Stimulated activated naive CD8-positive, alpha-beta T cell treated with anti-CD3 and anti-CD28 coated beads, Interleukin-15, Interleukin-2, amounts not matched to agents 100 U/mL and 50 U/mL, for 24 hours (primary cell): Measurements from ENCODE around the gene TIGD2.

Experiments used
- ATAC-seq: fragments of 150-1000 bp; cut with Tn5 transposase; one replicate; pipeline ENCODE4 v1.10.0; 2021
- DNase-seq: peaks from one replicate; pipeline ENCODE4 v3.0.0; 2021

TIGD2 gene

DNA sequence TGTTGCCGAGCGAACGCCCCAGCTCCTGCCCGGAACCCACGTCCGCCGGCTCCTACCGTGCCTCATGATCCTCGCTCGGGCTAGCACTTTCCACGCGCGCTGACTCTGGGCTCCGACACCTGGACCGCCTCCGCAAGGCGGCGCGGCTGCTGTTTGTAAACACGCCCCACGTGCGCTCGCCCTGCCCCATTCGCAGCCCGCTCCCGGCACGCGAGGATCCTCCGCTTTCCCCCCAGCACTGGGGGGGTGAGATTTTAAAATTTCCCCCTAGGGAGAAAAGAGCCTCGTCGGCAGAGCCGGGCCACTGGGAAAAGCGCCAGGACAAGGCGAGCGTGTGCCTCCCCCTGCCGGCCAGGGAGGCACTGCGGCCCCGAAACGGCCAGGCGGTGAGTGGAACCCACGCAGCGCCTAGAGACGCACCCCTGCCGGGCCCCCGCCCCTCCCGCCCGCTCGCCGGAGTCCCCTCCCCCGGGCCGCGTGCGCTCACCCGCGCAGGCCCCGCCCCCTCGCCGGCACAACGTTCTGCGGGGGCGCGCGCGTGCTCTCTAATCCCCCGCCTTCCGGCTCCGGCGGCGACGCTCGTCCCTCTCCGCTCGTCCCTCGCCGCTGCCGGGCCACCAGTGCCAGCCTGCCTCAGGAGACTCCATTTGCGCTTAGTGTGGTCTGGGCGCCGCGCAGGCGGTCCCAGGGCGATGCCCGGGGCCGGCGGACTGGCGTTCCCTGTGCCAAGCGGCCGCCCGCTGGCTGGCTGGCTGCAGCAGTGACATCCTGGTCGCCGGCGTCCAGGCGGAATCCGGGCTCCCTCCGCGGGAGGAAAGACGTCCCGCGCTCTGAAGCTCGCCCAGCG is at the start of gene TIGD2:
TSS of gene TIGD2 (plus strand) at position 548 of the 847 bp plus-strand sequence. CDS start 1,442 bp downstream, outside the sequence.
- ATAC-seq (peak; percentile 94), DNase-seq (peak; percentile 89)

DNA sequence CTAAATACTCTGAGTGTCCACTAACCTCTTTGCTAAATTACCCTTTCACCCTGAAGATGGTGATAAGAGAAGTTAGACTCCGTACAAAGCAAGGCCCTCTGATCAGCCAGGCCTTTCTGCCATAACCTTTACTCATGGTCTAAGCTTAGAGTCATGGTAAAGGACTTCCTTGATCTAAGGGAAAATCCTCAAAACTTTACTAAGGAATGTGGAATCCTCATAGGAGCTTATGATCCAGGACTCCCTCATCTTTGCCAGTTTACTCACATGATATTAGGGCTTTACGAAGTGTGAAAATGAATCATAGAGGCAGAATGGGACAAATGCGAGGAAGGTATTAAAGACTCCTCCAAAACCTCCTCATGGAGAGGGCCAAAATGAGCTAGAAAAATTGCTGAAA is 46.5 kb upstream of the TIGD2 start:
- DNase-seq, result no peak
- ATAC-seq, result no peak

DNA sequence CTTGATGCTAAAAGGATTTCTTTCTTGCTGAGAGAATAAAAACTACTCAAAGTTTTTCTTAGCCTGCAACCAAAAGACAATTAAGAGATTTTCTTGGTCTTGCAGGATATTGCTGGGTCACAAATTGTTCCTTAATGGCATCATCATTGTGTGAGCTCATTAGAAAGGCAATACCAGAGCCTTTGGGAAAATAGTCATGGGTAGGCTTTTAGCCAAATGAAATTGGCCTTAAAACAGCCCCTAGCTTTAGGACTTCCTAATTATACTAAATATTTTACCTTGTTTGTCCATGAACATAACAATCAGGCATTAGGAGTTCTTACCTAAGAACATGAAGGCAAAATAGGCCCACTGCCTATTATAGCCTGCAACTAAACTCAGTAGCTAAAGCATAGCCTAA is 43.9 kb upstream of the TIGD2 start:
- no peak for ATAC-seq
- no peak for DNase-seq

DNA sequence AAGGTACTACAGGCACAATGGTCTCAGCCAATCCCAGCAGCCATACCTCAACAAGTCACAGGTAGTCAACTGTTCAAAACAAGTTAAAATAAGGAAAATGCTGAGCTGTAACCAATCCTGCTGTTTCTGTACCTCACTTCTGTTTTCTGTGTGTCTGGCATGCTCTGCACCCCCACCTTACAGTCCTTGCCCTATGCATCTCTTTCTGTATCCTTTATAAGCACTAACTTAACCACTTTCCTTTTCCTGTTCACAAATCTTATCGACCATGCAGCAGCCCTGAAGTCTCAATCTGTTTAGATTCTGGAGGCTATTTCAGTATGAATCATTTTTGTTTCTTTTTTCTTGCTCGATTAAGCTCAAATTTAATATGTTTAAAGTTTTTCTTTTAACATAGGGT is 41.9 kb upstream of the TIGD2 start:
- DNase-seq, result no peak
- ATAC-seq, result no peak

DNA sequence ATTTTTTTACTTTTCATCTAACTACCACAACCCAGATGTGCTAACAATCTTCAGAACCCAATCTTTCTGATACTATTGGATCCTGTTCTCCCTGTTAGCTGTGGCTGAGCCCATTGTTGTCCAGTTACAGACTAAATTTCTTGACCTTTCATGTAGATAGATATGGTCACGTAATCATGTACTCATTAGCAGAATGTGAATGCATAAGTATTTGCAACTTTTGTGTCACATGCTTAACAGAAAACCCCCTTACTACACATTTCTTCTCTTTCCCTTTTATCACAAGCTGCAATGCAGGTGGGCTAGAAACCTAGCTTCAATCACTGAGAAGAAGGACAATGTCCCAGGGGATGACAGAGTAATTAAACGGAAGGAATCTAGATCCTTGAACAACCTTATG is 41.3 kb upstream of the TIGD2 start:
- DNase-seq, result no peak

DNA sequence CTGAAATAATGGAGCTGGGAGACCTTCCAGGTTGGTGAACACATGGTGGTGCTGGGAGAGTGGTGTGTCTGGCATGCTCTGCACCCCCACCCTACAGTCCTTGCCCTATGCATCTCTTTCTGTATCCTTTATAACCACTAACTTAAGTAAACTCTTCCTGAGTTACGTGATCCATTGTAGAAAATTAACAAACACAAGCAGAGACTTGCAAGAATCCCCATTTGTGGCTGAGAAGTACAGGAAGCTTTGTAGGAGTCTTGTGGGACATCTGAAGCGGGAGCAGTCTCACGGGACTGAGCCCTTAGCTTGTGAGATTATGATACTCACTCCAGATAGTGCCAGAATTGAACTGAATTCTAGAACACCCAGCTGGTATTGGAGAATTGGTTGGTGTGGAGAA is 40.0 kb upstream of the TIGD2 start:
- DNase-seq, result no peak
- no peak for ATAC-seq

More for the DNA sequence above, 41.3 kb upstream of the TIGD2 start:
- ATAC-seq, result no peak

DNA sequence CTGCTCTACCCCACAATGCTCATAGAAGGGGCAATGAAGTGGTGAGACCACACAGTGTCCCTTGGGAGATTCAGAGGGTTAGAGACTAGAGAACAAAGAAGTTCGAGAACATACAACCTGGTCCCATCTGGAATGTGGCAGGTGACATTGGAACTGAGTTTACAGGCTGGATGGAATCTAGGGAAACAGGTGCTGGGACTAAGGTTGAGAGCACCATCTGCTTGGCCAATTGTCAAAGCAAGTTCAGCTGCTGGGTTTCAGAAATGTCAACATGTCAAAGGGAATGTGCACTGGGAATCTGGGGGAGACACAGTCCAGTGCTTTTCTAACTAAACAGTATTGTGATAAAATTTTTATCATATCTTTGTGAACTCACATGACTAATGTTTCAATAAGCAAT is 38.4 kb upstream of the TIGD2 start:
- DNase-seq (no peak), ATAC-seq (no peak)

DNA sequence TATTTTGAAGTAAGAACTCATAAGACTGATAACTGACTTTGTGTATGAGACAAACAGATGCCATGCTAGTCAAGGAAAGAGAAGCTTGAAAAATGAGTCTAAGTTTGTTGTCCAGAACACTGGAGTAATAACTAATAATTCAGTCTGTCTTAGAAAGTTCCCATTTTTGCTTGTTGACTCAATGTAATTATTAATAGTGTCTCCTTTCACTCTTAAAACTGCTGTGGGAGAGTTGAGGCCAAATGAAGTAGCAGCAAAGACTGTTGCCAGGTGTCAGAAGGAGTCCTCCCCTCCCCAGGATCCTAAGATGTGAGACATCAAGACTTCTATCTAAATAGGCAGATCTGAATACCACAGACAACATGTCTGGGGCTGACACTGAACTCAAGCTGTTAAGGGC is 33.6 kb upstream of the TIGD2 start:
- DNase-seq, result no peak
- ATAC-seq, result no peak

DNA sequence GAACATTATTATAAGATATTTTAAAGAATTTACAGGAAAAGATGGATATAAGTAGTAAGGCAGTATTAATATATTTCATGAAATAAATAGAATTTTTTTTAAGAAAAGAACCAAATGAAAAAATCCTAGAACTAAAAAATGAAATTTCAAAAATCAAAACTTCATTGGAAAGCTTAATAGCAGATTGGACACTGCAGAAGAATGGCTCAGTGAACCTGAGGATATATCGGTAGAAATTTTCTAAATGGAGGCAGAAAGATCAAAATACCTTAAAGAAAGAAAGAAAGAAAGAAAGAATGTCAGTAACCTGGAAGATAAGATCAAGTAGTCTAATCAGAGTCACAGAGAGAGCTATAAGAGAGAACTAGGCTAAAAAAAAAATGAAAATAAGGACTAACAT is 33.0 kb upstream of the TIGD2 start:
- DNase-seq, result no peak

DNA sequence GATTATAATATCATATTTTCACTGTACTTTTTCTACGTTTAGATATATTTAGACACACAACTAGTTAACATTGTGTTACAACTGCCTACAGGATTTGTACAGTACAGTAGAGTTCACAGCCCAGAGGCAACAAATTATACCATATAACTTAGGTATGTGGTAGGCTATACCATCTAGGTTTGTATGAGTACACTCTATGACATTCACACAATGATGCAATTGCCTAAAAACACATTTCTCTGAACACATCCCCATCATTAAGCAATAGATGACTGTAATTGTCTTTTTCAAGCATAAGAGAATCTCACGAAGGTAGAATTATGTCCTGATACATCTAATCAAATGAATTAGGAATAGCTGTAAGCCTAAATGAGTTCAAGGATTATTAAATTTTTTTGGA is 12.3 kb upstream of the TIGD2 start:
- ATAC-seq, result no peak
- DNase-seq, result no peak

More for the DNA sequence above, 33.0 kb upstream of the TIGD2 start:
- no peak for ATAC-seq

DNA sequence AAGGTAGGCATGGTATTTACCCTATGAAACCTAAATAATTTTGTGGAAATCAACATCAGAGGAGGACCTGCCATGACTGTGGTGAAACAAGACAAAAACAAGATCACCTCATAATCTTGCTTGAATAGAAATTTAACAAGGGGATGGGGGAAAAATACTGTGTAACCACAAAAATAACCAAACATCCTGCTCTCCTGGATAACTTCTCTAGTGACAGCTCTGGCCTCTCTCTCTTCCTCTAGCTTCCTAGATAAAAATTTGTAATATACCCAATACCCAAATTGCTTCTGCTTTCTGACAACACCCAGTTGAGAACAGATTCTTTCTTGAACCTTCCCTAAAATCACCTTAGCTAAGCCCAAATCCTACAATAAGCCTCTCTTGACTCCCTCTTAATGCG is 11.9 kb upstream of the TIGD2 start:
- no peak for DNase-seq
- no peak for ATAC-seq

DNA sequence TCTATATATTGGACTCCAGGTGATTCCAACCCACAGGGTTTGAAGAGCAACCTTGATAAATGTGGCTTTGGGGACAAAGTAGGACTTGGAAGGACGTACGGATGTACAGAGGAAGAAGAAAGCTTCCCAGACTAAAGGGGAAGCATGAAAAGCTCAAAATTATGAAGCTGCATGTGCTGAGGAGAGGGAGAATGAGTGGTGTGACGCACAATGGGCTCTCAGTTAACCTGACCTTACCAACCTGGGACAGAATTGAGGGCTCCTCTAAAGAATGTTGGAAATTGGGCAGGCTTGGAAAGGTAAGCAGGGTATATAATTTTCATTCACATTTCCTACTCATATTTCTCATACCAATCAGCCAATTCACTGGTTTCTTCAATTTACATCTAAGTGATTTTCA is 10.5 kb upstream of the TIGD2 start:
- ATAC-seq (no peak), DNase-seq (no peak)

DNA sequence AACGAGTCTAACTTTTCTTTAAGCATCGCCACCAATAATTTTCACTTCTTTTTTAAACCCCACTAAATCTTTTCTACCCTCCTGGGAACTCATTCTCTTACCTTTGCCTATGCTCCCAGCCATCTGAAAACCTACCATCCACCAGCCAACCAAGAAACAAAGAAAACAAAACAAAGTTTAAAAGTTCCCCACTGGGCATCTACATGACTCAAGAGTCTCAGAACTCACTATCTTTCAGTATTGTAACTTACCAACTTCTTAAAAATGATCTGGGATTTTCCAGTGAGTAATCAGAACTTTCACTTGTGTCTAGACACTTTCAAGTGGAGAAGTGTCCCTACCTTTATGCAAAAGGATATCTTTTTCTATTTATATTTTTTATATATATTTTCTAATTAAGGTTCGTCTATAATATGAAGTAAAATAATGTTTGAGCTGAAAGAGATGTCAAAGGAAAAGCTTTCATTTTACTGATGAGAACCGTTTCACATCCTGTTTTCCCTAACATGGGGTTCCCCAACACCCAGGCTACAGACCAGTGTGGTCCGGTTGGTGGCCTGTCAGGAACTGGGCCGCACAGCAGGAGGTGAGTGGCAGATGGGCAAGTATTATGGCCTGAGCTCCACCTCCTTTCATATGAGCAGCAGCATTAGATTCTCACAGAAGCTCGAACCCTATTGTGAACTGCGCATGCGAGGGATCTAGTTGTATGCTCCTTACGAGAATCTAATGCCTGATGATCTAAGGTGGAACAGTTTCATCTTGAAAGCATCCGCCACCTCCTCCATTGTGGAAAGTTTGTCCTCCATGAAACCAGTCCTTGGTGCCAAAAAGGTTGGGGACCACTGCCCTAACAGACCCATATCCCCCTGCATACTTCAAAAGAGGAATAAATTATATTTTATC is 9.8 kb upstream of the TIGD2 start:
- DNase-seq, result peak; percentile 12
- ATAC-seq, result peak; percentile 89

DNA sequence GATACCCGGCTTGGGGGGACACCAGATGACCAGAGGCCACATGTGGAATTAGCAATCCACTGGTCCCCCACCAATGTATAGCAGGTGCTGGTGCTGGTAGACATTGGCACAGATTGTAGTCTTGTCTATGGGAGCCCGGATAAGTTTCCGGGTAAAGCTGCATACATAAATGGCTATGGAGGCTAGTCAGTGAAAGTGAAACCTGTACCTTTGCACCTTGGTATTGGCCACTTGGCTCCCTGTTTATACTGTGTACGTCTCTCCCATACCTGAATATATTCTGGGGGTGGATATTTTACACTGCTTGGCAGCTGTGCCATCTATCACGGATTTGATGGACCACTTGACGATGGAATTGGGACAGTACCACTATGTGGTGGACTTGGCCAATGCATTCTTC is 5.6 kb upstream of the TIGD2 start:
- DNase-seq (no peak), ATAC-seq (no peak)

DNA sequence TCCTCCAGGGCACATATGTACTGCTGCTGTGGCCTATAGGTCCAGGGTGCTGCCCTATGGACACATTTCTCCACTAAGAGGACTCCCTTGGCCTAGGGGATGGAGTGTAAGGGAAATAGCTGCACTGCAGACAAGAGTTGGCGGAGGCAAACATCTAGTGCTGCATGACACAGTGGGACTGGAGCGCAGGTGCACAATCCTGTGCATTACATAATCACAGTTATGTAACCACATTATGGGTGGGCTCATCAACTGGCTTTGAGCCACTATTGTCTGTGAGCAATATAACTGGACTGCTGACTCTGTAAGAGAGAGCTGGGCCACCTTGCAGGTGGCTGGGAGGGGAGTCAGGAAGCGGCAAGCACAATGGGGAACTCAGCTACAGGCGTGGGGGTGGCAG is 3.2 kb upstream of the TIGD2 start:
- DNase-seq (no peak), ATAC-seq (no peak)

DNA sequence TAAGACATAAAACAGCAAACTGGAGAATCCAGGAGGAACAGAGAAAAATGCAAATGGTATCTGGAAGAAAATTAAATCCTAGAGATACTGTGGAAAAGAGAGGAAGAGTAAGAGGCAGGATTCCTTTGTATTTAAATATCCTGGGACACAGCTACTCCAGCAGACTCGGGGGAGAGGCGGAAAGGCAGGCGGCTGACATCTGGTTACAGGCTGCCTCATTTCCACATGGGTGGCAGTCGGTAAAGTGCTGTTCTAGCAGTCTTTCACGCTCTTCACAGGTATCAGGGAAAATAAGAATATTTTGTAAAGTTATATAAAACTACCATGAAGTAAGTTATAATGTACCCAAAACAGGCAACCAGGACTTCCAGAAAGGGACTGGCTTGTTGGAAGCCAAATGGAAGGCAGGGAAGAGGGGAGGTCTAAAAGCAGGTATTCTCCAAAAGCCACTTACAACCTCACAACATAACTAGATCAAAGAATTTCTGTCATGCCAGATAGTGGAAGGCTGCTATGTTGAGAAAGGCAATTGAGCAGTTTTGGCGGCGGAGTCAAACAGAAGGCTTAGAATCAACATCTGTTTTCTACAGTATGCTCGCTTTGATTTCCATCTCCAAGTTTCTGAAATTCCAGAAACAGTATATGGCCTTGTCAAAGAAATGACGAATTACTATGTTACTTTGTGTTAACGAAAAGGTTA is 1.3 kb upstream of the TIGD2 start:
- DNase-seq, result no peak

DNA sequence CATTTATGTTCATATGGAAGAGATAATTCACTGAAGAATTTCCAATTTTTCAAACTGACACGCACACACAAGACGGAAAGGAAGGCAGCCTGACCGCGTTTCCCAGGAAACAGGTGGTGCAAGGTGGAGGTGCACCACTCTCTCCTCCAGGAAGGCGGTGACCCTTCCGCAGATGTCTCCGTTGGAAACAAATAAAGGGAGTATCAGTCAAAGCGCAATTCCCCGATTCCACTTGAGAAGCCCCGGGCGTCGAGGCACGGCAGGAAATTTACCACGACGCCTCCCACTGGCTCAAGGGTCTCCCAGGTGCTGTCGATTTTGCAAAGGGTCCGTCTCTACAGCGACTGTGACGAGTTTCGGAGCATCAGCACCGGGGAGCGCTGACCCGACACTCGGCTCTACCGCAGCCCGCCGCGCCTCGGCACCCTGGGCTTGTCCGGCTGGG is 770 bp upstream of the TIGD2 start:
- DNase-seq, result no peak
- ATAC-seq, result no peak

More for the DNA sequence above, 1.3 kb upstream of the TIGD2 start:
- ATAC-seq, result no peak

DNA sequence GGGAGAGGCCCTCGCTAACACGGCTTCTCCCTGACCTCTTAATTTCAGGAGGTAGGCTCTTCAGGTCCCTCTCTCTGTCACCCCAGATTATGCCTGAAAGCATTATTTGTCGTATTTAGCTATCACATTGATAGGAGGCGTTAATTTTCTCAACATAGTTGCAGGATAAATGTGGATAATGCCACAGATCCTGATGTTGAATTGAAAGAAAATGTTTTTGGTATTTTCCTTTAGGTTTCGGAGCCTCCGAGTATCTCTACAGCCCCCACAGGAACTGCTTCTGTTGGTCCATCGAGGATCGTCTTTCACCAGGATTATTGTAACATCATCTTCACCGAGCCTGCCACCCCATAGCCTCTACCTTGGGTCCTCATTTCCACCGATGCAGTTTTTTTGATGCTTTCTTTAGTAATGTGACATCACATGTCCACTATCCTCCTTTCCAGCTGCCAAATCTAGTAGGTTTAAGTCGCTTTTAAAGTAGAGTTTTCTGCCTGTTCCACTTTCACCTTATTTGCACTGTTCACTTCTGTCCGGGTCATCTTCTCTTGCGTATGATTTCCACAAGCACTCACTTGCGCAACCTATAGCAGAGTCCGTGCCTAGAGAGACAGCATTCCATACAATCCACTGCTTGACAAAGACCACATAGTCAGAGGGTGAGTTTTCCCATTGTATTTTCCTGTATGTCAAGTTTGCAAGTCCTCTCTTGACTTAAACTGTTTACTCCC is 665 bp downstream of the TIGD2 start:
- ATAC-seq (no peak), DNase-seq (no peak)

DNA sequence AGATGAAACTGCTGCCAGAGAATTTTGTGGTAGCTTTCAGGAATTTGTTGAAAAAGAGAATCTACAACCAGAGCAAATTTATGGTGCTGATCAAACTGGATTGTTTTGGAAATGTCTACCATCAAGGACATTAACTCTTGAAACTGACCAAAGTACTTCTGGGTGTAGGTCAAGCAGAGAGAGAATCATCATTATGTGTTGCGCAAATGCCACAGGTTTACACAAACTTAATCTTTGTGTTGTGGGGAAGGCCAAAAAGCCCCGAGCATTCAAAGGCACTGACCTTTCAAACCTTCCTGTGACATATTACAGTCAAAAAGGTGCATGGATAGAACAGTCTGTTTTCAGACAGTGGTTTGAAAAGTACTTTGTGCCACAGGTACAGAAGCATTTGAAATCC is 2.1 kb downstream of the TIGD2 start:
- no peak for ATAC-seq
- no peak for DNase-seq

DNA sequence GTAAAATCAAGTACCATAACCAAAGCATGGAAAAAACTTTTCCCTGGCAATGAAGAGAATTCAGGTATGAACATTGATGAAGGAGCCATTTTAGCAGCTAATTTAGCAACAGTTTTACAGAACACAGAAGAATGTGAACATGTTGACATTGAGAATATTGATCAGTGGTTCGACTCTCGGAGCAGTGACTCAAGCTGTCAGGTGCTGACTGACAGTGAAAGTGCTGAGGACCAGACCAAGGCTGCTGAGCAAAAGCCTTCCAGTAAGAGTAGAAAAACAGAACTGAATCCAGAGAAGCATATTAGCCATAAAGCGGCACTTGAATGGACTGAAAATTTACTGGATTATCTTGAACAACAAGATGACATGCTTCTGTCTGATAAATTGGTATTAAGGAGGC is 2.8 kb downstream of the TIGD2 start:
- ATAC-seq (no peak), DNase-seq (no peak)

DNA sequence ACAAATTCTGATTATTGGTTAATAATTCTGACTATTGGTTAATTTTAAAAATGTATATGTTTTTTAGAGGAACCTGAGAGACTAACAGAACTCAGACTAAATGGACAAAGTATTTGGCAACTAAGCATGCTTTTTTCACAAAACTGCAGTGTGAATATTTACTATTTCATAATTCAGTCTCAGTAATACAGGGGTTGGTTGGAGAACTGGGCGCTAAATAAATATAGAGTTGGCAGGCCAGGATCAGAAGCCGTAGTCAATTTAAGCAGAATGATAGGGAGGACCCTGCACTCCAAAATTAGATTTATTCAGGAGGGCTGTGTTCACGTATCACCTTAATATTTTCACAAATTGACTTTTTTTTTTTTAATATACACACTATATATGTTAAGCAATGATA is 5.8 kb downstream of the TIGD2 start:
- DNase-seq (no peak), ATAC-seq (no peak)

DNA sequence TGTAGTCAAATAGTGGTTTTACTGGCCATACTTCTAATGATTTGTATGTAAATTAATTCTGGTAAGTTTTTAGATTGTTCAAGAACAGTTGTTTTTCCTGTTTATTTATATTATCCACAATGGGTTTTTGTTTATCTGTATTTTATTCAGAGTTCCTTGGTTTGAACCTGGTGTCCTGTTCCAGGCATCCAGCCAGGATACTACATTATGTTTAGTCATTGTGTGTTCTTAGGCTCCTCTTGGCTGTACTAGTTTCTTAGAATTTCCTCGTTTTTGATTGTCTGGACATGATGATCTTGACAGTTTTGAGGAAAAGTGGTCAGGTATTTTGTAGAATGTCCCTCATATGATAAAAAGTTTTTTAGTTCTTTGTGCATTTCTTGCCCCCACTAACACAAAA is 7.8 kb downstream of the TIGD2 start:
- ATAC-seq, result no peak
- no peak for DNase-seq
